A673 (cell line): ENCODE results near the gene P2RX6.

Experiments
- EZH2 ChIP-seq: fragments of 200-600 bp; sonication (generic); IDR thresholded peaks from 2 replicates; pipeline ENCODE4 v1.6.1; 2017; ENCODE audit warnings: borderline replicate concordance, low read depth, mild to moderate bottlenecking, mixed read lengths, antibody characterized with exemption, low read length; ENCODE audit not compliant: poor library complexity, severe bottlenecking
- TF ChIP-seq, protein P1 (sequence below): fragments of 300-800, 200-600 bp; sonication (generic); conservative IDR thresholded peaks from 2 replicates; pipeline ENCODE4 v1.5.1; 2017; ENCODE audit warnings: low read depth, mild to moderate bottlenecking, antibody characterized with exemption, low read length, moderate library complexity, mixed read lengths

DNA sequence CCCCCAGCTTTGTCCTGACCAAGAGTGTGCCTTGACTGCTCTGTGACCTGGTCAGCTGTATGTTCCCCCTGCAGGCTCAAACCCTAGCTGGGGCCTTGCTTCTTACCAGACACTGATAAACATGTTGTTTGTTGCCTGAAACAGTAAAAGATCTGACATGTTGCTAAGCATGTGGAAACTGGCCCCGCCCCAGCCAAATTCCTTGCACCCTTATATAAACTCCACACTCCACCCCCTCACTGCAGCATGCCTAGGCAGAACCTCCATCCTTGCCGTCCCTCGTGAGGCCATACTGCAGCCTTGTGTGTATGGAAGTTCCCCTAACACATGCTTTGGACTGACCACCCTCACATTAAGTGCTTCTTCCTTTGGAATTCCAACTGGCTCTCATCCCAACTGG is 58.1 kb downstream of the P2RX6 start:
- TF ChIP-seq, protein P1, sequence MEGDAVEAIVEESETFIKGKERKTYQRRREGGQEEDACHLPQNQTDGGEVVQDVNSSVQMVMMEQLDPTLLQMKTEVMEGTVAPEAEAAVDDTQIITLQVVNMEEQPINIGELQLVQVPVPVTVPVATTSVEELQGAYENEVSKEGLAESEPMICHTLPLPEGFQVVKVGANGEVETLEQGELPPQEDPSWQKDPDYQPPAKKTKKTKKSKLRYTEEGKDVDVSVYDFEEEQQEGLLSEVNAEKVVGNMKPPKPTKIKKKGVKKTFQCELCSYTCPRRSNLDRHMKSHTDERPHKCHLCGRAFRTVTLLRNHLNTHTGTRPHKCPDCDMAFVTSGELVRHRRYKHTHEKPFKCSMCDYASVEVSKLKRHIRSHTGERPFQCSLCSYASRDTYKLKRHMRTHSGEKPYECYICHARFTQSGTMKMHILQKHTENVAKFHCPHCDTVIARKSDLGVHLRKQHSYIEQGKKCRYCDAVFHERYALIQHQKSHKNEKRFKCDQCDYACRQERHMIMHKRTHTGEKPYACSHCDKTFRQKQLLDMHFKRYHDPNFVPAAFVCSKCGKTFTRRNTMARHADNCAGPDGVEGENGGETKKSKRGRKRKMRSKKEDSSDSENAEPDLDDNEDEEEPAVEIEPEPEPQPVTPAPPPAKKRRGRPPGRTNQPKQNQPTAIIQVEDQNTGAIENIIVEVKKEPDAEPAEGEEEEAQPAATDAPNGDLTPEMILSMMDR: no peak
- TF ChIP-seq EZH2: no peak
